HG03108 (cell line): ENCODE data around the gene KMT2D.

Source experiments
- ATAC-seq: cut with Tn5 transposase; IDR thresholded peaks from one replicate; pipeline ENCODE4 v1.9.1; 2021; ENCODE audit warnings: moderate library complexity; ENCODE audit not compliant: unreplicated experiment

Gene KMT2D

GRCh38 chr12:49038291-49038955 lies 22.2 kb downstream of the KMT2D start:
- ATAC-seq: no peak

GRCh38 chr12:49037947-49038237 lies 22.7 kb downstream of the KMT2D start:
- ATAC-seq: no peak

GRCh38 chr12:49037111-49037946 lies 23.3 kb downstream of the KMT2D start:
- no peak for ATAC-seq

- no peak for ATAC-seq
Observed at GRCh38 chr12:49036029-49036428, 24.6 kb downstream of the KMT2D start.

GRCh38 chr12:49034286-49034622 lies 26.3 kb downstream of the KMT2D start:
- no peak for ATAC-seq

GRCh38 chr12:49033611-49034285 lies 26.8 kb downstream of the KMT2D start:
- ATAC-seq: no peak

GRCh38 chr12:49032679-49033447 lies 27.7 kb downstream of the KMT2D start:
- no peak for ATAC-seq

GRCh38 chr12:49032276-49032675 lies 28.3 kb downstream of the KMT2D start:
- ATAC-seq: no peak

- ATAC-seq: no peak
Observed at GRCh38 chr12:49031573-49032161, 28.9 kb downstream of the KMT2D start.

- no peak for ATAC-seq
Observed at GRCh38 chr12:49030714-49031572, 29.7 kb downstream of the KMT2D start.

- no peak for ATAC-seq
Observed at GRCh38 chr12:49030119-49030518, 30.5 kb downstream of the KMT2D start.

- no peak for ATAC-seq
Observed at GRCh38 chr12:49028666-49029275, 31.8 kb downstream of the KMT2D start.

- no peak for ATAC-seq
Observed at GRCh38 chr12:49027846-49028555, 32.6 kb downstream of the KMT2D start.

- no peak for ATAC-seq
Observed at GRCh38 chr12:49026678-49027480, 33.7 kb downstream of the KMT2D start.

- no peak for ATAC-seq
Observed at GRCh38 chr12:49026101-49026500, 34.5 kb downstream of the KMT2D start.

GRCh38 chr12:49025463-49025862 lies 35.1 kb downstream of the KMT2D start:
- ATAC-seq: no peak

- ATAC-seq: no peak
Observed at GRCh38 chr12:49024543-49024942, 36.1 kb downstream of the KMT2D start.

GRCh38 chr12:49023812-49024211 lies 36.8 kb downstream of the KMT2D start:
- no peak for ATAC-seq
